ENCODE results near the gene PBX4. TPM values are rescaled to one million over a fixed set of nuclear protein-coding genes. Genes with fewer than 3 reads are reported as not detected.

The PBX4 gene
- total RNA-seq, 2 experiments from 2014 or later, result 34.4 to 38.4 TPM

GRCh38 chr19:19534556-19535265, 83.8 kb downstream of the PBX4 start:
- ChIA-PET CTCF (interaction anchor here (1.4 kb wide), 1 partner anchor 109 kb away, joined by 4 read pairs; the partner anchor contains the start of gene GMIP), POLR2A (no interaction called here)

GRCh38 chr19:19533841-19534240, 84.6 kb downstream of the PBX4 start:
- H3K27me3 Mint-ChIP-seq, result peaks cover 12% of the 10 kb centered on the region
- no peak for DNase-seq
- H3K4me1 Mint-ChIP-seq, result peaks cover 24% of the 10 kb centered on the region
- POLR2A ChIA-PET, result no interaction called here
- CTCF ChIA-PET, result interaction anchor here (2.7 to 3.1 kb wide), 2 partner anchors 21 to 127 kb away, joined by 9 to 19 read pairs; no protein-coding TSS in a partner anchor
- peak overlapping the region; percentile 20 for H3K27ac Mint-ChIP-seq
- no peaks in the 10 kb centered on the region for H3K9me3 Mint-ChIP-seq
- no peak overlapping the region for H3K4me3 Mint-ChIP-seq
- H3K36me3 Mint-ChIP-seq (ENCODE audit: low read depth), result peaks cover 9% of the 10 kb centered on the region

More at GRCh38 chr19:19534556-19535265, 83.8 kb downstream of the PBX4 start:
- H3K27me3 Mint-ChIP-seq, result peaks cover 20% of the 10 kb centered on the region
- H3K4me1 Mint-ChIP-seq, result peaks cover 27% of the 10 kb centered on the region
- H3K27ac Mint-ChIP-seq, result no peak overlapping the region
- H3K9me3 Mint-ChIP-seq, result no peaks in the 10 kb centered on the region
- H3K36me3 Mint-ChIP-seq (ENCODE audit: low read depth), result peaks cover 7% of the 10 kb centered on the region
- H3K4me3 Mint-ChIP-seq, result no peak overlapping the region
- no peak for DNase-seq

- H3K36me3 Mint-ChIP-seq (ENCODE audit: low read depth), result peaks cover 13% of the 10 kb centered on the region
- CTCF ChIA-PET, result interaction anchor here (0.5 to 3.1 kb wide), 25 partner anchors 8 to 1161 kb away, joined by 3 to 19 read pairs (median 5); partner anchors contain the start of genes GMIP, NDUFA13, TSSK6 and ZNF14
- H3K27ac Mint-ChIP-seq, result no peak overlapping the region
- peaks cover 19% of the 10 kb centered on the region for H3K4me1 Mint-ChIP-seq
- POLR2A ChIA-PET, result interaction anchor here (0.8 kb wide), 1 partner anchor 95 kb away, joined by 4 read pairs; the partner anchor contains the start of gene LPAR2
- no peak overlapping the region for H3K4me3 Mint-ChIP-seq
- DNase-seq, result no peak
- H3K9me3 Mint-ChIP-seq, result no peaks in the 10 kb centered on the region
- peaks cover 7% of the 10 kb centered on the region for H3K27me3 Mint-ChIP-seq
Observed at GRCh38 chr19:19532806-19533701, 85.4 kb downstream of the PBX4 start.

- ChIA-PET POLR2A (interaction anchor here (0.8 kb wide), 1 partner anchor 96 kb away, joined by 4 read pairs; the partner anchor contains the start of gene LPAR2), CTCF (interaction anchor here (0.5 to 3.1 kb wide), 28 partner anchors 9 to 1162 kb away, joined by 3 to 19 read pairs (median 4); partner anchors contain the start of genes GMIP, NDUFA13, TSSK6 and ZNF14)
- H3K4me1 Mint-ChIP-seq, result peaks cover 15% of the 10 kb centered on the region
- H3K27ac Mint-ChIP-seq, result no peak overlapping the region
- no peaks in the 10 kb centered on the region for H3K9me3 Mint-ChIP-seq
- no peak overlapping the region for H3K4me3 Mint-ChIP-seq
- H3K36me3 Mint-ChIP-seq (ENCODE audit: low read depth), result peaks cover 16% of the 10 kb centered on the region
- H3K27me3 Mint-ChIP-seq, result peaks cover 3% of the 10 kb centered on the region
- peak; percentile 85 for DNase-seq
Observed at GRCh38 chr19:19531951-19532805, 86.3 kb downstream of the PBX4 start.

- Mint-ChIP-seq H3K27me3 (no peaks in the 10 kb centered on the region), H3K9me3 (no peaks in the 10 kb centered on the region), H3K4me3 (no peak overlapping the region), H3K36me3 (ENCODE audit: low read depth) (peaks cover 15% of the 10 kb centered on the region), H3K27ac (no peak overlapping the region), H3K4me1 (peaks cover 20% of the 10 kb centered on the region)
- no peak for DNase-seq
- ChIA-PET POLR2A (no interaction called here), CTCF (interaction anchor here (0.6 to 2.4 kb wide), 5 partner anchors 10 to 756 kb away, joined by 3 to 11 read pairs (median 3); no protein-coding TSS in a partner anchor)
Observed at GRCh38 chr19:19530889-19531288, 87.6 kb downstream of the PBX4 start.

- ChIA-PET POLR2A (no interaction called here), CTCF (interaction anchor here (0.6 kb wide), 1 partner anchor 139 kb away, joined by 3 read pairs; no protein-coding TSS in a partner anchor)
- DNase-seq, result no peak
- Mint-ChIP-seq H3K4me1 (peaks cover 20% of the 10 kb centered on the region), H3K9me3 (no peaks in the 10 kb centered on the region), H3K27me3 (no peaks in the 10 kb centered on the region), H3K27ac (no peak overlapping the region), H3K36me3 (ENCODE audit: low read depth) (peaks cover 15% of the 10 kb centered on the region), H3K4me3 (no peak overlapping the region)
Observed at GRCh38 chr19:19530423-19530804, 88.1 kb downstream of the PBX4 start.

- no peaks in the 10 kb centered on the region for H3K9me3 Mint-ChIP-seq
- no peak overlapping the region for H3K4me3 Mint-ChIP-seq
- peaks cover 15% of the 10 kb centered on the region for H3K36me3 Mint-ChIP-seq (ENCODE audit: low read depth)
- no peaks in the 10 kb centered on the region for H3K27me3 Mint-ChIP-seq
- DNase-seq, result no peak
- ChIA-PET POLR2A (no interaction called here), CTCF (interaction anchor here (1.1 kb wide), 1 partner anchor 114 kb away, joined by 3 read pairs; the partner anchor contains the start of gene GMIP)
- no peak overlapping the region for H3K27ac Mint-ChIP-seq
- H3K4me1 Mint-ChIP-seq, result peaks cover 20% of the 10 kb centered on the region
Observed at GRCh38 chr19:19529783-19530422, 88.6 kb downstream of the PBX4 start.

DNA sequence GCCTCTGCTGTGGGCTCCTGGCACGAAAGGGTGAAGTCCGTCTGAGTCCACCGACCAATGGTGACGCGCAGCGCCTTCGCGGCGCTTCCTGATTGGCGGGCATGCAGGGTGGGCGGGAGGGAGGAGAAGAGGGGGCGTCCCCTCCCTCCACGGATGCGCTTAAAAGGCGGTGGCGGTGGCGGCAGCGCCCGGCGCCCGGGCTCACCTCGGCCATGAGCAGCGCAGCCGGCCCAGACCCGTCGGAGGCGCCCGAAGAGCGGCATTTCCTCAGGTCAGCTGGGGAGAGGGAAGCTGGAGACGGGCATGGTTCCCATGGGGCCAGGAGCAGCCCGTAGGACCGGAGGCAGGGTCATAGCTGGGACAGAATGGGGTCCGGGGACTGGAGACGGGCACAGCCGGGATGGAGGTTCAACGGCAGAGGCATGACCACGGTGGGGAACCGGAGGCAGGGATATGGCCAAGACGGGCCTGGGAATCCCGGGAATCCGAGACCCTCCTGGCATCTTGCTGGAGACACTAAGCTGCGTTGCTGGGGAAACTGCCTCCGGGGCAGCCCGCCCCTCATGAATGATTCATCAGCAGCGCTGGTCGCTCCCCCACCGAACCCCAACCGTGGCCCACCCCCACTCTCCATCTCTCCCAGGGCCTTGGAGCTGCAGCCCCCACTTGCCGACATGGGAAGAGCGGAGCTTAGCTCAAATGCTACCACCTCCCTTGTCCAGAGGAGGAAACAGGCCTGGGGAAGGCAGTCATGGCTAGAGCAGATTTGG, 89.6 kb downstream of the PBX4 start, which contains the start of gene YJEFN3:
Gene YJEFN3, plus strand, starts transcription at position 191 of the 770 bp plus-strand sequence. Its CDS starts 22 bp downstream, at position 213.
- no peak within 1 kb of the TSS for H3K4me3 Mint-ChIP-seq
- H3K36me3 Mint-ChIP-seq (ENCODE audit: low read depth), result peaks cover 16% of the 10 kb centered on the region
- peaks cover 18% of the 10 kb centered on the region for H3K4me1 Mint-ChIP-seq
- POLR2A ChIA-PET, result no interaction called here
- H3K27me3 Mint-ChIP-seq, result no peaks in the 10 kb centered on the region
- H3K27ac Mint-ChIP-seq, result no peak within 1 kb of the TSS
- no peak for DNase-seq
- CTCF ChIA-PET, result interaction anchor here (1.1 kb wide), 1 partner anchor 115 kb away, joined by 3 read pairs; the partner anchor contains the start of gene GMIP
- no peaks in the 10 kb centered on the region for H3K9me3 Mint-ChIP-seq

DNA sequence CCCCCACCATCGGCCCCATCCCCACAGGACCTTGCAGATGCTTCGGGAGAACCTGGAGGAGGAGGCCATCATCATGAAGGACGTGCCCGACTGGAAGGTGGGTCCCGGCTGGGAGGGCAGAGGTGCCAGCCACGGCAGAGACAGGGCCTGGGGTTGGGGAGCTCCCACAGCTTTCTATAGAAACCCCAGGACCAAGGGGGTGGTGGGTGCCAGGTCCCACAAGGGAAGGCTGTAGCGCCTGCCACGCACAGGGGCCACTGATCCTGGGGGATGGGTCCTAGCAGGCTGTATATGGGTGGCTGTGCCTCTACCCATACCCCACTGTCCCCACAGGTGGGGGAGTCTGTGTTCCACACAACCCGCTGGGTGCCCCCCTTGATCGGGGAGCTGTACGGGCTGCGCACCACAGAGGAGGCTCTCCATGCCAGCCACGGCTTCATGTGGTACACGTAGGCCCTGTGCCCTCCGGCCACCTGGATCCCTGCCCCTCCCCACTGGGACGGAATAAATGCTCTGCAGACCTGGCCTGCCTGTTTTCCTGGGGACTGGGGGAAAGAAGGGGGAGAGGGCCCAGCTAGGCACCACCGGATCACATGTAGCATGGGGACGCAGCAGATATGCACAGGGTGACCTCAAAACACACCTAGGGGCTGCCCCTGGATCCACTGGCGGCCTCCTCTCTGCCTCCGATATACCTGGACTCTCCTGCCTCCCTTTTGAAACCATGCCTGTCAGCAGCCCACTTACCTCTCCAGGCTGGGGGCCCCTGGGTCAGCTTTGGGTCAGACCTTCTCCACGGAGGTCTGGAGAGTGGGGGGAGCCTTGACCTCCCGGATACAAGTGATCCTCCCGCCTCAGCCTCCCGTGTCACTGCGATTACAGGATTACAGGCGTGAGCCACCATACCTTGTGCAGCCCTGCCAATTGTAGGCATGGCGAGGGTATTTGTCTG, 90.5 kb downstream of the PBX4 start:
- Mint-ChIP-seq H3K36me3 (ENCODE audit: low read depth) (peaks cover 18% of the 10 kb centered on the region), H3K4me1 (peaks cover 13% of the 10 kb centered on the region), H3K27ac (no peak overlapping the region), H3K27me3 (no peaks in the 10 kb centered on the region), H3K9me3 (no peaks in the 10 kb centered on the region), H3K4me3 (no peak overlapping the region)
- DNase-seq, result no peak
- CTCF ChIA-PET, result no interaction called here
- POLR2A ChIA-PET, result no interaction called here

DNA sequence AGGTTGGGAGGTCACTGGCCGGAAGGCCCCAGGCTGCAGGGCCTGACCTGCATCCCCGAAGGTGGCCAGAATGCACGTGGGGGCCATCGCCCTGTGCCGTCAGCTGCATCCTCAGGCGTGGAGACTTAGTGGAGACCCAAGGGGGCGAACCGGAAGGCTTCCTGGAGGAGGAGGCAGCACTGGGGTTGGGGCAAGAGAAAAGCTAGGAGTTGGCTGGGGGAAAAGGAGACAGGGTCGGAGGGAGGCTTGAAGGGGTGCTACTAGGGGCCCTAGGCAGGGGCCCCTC, 91.2 kb downstream of the PBX4 start:
- CTCF ChIA-PET, result no interaction called here
- no peaks in the 10 kb centered on the region for H3K27me3 Mint-ChIP-seq
- peaks cover 15% of the 10 kb centered on the region for H3K4me1 Mint-ChIP-seq

More for the DNA sequence above, 91.2 kb downstream of the PBX4 start:
- no peaks in the 10 kb centered on the region for H3K9me3 Mint-ChIP-seq
- peaks cover 21% of the 10 kb centered on the region for H3K36me3 Mint-ChIP-seq (ENCODE audit: low read depth)
- no peak overlapping the region for H3K4me3 Mint-ChIP-seq
- POLR2A ChIA-PET, result no interaction called here
- DNase-seq, result no peak
- no peak overlapping the region for H3K27ac Mint-ChIP-seq

All from activated CD4-positive, alpha-beta T cell treated with anti-CD3 and anti-CD28 coated beads, Interleukin-2, amount 10 ng/mL, durations not matched to agents 7 days and 5 days (primary cell).